HG02870 (cell line): Measurements from ENCODE around the gene FAAP20.
A peak's percentile ranks its signal among the peaks of the same experiment; 100 is the strongest.

Experiments
- ATAC-seq: cut with Tn5 transposase; IDR thresholded peaks from one replicate; pipeline ENCODE4 v1.9.1; 2021; ENCODE audit warnings: mild to moderate bottlenecking, moderate library complexity; ENCODE audit not compliant: unreplicated experiment

FAAP20 gene

DNA sequence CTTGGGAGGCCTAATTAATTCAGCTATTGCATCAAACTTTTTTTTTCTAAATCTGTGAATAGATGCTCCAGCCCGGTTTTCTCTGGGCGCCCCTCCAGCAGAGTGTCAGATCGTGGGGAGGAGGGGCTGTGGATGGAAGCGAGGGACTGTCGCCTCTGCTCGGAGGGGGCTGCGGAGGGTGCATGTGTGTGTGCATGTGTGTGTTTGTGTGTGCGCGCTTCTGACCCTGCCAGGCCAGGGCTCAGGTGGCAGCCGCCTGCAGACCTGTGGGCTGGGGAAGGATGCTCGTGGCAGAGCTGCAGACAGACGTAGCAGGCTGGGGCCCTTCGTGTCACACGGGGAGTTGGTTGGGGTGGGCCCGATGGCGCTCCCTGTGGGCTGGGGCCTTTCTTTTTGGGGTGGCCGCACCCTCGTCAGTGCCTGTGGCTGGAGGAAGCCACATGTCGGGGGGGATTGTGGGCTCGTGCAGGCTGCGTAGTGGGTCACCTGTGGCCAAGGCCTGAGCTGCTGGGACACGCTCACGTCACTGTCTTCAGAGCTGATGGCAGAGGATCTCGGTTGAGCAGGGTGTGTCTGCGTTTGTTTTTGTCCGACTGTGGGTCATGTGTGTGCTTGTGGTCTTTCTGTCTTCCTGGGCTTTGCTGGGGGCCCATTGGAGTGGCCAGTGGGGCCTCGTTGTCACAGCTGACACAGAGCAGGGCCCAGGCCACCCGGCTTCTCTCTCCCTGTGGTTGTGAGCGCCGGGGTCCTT lies 36.4 kb upstream of the FAAP20 start:
- ATAC-seq, result no peak

GRCh38 chr1:2229911-2230731 lies 35.5 kb upstream of the FAAP20 start:
- no peak for ATAC-seq

GRCh38 chr1:2229037-2229864 lies 34.7 kb upstream of the FAAP20 start:
- no peak for ATAC-seq

DNA sequence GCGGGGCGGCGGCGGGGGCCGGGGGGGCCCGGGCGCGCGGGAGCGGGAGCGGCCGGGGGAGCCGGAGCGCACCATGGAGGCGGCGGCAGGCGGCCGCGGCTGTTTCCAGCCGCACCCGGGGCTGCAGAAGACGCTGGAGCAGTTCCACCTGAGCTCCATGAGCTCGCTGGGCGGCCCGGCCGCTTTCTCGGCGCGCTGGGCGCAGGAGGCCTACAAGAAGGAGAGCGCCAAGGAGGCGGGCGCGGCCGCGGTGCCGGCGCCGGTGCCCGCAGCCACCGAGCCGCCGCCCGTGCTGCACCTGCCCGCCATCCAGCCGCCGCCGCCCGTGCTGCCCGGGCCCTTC lies 34.1 kb upstream of the FAAP20 start:
- ATAC-seq, result no peak

- no peak for ATAC-seq
These were observed 33.6 kb upstream of the FAAP20 start, which contains the start of gene SKI for GRCh38 chr1:2228157-2228594. Gene SKI (plus strand): TSS chr1:2228319. CDS start chr1:2228767, 448 bp downstream.

DNA sequence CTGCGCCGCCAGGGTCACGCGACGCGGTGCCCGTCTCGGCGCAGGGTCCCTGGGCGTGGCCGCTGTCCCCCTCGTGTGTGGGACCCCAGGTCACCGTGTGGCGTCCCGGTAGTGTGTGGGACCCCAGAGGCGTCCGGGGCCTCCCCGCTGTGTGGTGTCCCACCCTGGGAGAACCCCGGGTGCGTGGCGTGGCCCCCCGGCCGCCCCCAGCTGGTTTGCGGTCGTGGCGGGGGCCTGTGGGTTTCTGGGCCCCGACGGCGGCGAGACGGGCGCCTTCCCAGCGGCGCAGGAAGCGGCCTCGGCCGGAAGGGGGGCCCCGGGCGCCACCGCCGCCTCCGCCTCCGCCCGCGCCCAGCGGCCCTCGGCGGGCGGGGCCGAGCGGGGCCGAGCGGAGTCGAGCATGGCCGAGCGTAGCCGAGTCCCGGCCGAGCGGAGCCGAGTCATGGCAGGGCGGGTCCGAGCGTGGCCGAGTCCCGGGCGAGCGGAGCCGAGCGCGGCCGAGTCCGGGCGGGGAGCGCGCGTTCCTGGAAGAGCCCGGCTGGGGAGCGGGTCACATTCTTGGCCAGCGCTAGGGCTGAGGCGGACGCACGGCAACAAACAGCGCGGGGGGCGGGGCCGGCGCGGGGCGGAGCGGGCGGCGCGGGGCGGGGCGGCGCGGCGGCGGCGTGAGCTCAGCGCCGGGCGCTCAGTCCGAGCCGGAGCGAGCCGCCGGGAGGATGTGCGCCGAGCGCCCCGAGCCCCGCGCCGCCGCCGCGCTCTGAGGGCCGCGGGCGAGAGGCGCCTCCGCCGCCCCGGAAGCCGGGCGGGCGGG lies 33.0 kb upstream of the FAAP20 start:
- peak; percentile 88 for ATAC-seq

GRCh38 chr1:2226525-2227345 lies 32.2 kb upstream of the FAAP20 start:
- no peak for ATAC-seq

GRCh38 chr1:2224631-2225428 lies 30.3 kb upstream of the FAAP20 start:
- ATAC-seq, result no peak

GRCh38 chr1:2224170-2224584 lies 29.6 kb upstream of the FAAP20 start:
- ATAC-seq, result no peak

- no peak for ATAC-seq
These were observed 26.7 kb upstream of the FAAP20 start for GRCh38 chr1:2221271-2221670.

DNA sequence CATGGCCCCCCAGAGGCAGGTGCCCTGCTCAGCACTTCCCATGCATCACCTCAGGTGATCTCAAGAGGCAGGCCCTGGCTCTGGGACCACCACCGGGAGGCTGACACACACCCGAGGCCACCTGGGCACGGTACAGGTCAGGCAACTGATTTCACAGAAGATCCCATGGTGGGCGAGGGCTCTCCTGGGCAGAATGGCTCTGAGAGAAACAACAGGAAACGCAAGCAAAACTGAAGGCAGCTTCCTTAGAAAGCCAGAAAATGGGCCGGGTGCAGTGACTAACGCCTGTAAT lies 22.1 kb upstream of the FAAP20 start:
- ATAC-seq, result no peak

GRCh38 chr1:2215909-2216766 lies 21.6 kb upstream of the FAAP20 start:
- ATAC-seq, result no peak

GRCh38 chr1:2215329-2215728 lies 20.8 kb upstream of the FAAP20 start:
- ATAC-seq, result no peak

DNA sequence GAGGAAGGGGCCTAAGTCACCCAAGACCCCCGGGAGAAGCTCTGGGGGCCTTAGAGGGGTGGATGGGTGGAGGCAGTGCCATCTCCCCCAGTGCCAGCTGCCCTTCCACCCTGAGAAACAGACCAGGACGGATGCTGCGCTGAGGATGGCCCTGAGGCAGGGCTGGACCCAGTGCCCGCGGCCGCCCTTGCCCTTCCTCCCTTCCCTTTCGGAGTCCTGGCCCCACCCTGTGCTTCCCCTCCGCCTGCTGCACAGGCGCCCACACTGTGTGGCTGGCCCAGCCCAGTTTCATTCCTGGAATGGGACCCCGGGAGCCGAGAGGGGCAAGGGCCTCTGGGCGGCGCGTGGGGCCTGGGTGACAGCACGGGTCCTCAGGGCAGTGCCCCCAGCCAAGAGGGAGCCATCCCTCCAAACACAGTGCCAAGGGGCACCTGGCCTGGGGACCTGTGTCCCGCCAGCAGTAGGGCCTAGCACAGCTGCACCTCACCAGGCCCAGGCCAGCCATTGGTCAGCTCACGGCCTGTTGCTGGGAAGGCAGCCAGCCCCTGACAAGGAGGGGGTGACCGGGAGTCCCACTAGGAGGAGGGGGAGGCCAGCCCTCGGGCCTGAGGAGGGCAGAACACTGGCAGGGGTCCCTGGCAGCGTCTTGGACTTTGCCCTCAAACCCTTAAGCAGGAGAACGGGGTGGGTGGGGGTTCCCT lies 20.1 kb upstream of the FAAP20 start:
- no peak for ATAC-seq

- no peak for ATAC-seq
These were observed 19.3 kb upstream of the FAAP20 start for GRCh38 chr1:2213576-2214505.
